Liver (tissue), 3 donors: ENCODE results near the gene CD82.

ENCODE experiments used
- ATF3 ChIP-seq: IDR thresholded peaks from 2 replicates; pipeline ENCODE4 v1.6.1; 2016; ENCODE audit warnings: antibody characterized with exemption
- CTCF ChIP-seq: fragments of 150-350 bp; IDR thresholded peaks from 2 replicates; pipeline ENCODE4 v1.5.1; 2017; ENCODE audit warnings: improper control_type of control experiment, low read depth, low read length; ENCODE audit not compliant: missing input control
- EGR1 ChIP-seq, 2 donors: IDR thresholded peaks; 2 replicates each; pipeline ENCODE4 v1.6.1; 2016 to 2018; ENCODE audit warnings: antibody characterized with exemption in 2 of 2, low read depth in 2 of 2
- FOXA1 ChIP-seq: IDR thresholded peaks from 2 replicates; pipeline ENCODE4 v1.6.1; 2016; ENCODE audit warnings: antibody characterized with exemption
- GABPA ChIP-seq, 2 donors: IDR thresholded peaks in 1 of 2; conservative IDR thresholded peaks in 1 of 2; 2 replicates each; pipeline ENCODE4 v1.6.1; 2016; ENCODE audit warnings: antibody characterized with exemption in 2 of 2, mild to moderate bottlenecking in 1 of 2, moderate library complexity in 1 of 2
- JUND ChIP-seq, 2 donors: IDR thresholded peaks; 2 replicates each; pipeline ENCODE4 v1.6.1; 2016; ENCODE audit warnings: antibody characterized with exemption in 2 of 2
- MAX ChIP-seq: IDR thresholded peaks from 2 replicates; pipeline ENCODE4 v1.6.1; 2016; ENCODE audit warnings: antibody characterized with exemption
- RAD21 ChIP-seq, 2 donors: IDR thresholded peaks; 2 replicates each; pipeline ENCODE4 v1.6.1; 2016; ENCODE audit warnings: antibody characterized with exemption in 2 of 2, mild to moderate bottlenecking in 2 of 2
- REST ChIP-seq: IDR thresholded peaks from 2 replicates; pipeline ENCODE4 v1.6.1; 2016; ENCODE audit warnings: antibody characterized with exemption, mild to moderate bottlenecking
- RXRA ChIP-seq, 2 donors: IDR thresholded peaks; 2 replicates each; pipeline ENCODE4 v1.6.1; 2017 to 2018; ENCODE audit warnings: antibody characterized with exemption in 2 of 2, mild to moderate bottlenecking in 1 of 2
- SP1 ChIP-seq: IDR thresholded peaks from 2 replicates; pipeline ENCODE4 v1.6.1; 2018; ENCODE audit warnings: antibody characterized with exemption, mild to moderate bottlenecking
- YY1 ChIP-seq: IDR thresholded peaks from 2 replicates; pipeline ENCODE4 v1.6.1; 2016; ENCODE audit warnings: antibody characterized with exemption, mild to moderate bottlenecking
- donor health status: healthy.
- donor health status: healthy.

- no peak for TF ChIP-seq CTCF
- no peak for TF ChIP-seq EGR1 (IDR thresholded peaks at IDR 0.05; ENCODE audit: low read depth in 2 of 2)
- TF ChIP-seq MAX = no peak
- TF ChIP-seq FOXA1 = no peak
- TF ChIP-seq JUND (IDR thresholded peaks at IDR 0.05) = no peak
- no peak for TF ChIP-seq REST
- TF ChIP-seq ATF3 = no peak
- TF ChIP-seq GABPA (IDR thresholded peaks at IDR 0.05 in 1 of 2, conservative IDR thresholded peaks at IDR 0.05 in 1 of 2) = no peak
- TF ChIP-seq YY1 = no peak
- no peak for TF ChIP-seq RXRA (IDR thresholded peaks at IDR 0.05)
- no peak for TF ChIP-seq SP1
- TF ChIP-seq RAD21 (IDR thresholded peaks at IDR 0.05) = no peak
Observed at GRCh38 chr11:44607987-44608386, 42.5 kb downstream of the CD82 start.
